Head of caudate nucleus (tissue), 42 donors: ENCODE data around the gene SFMBT2.

Experiments
- DNase-seq, 42 donors: peaks; one replicate each; pipeline versions ENCODE4 v3.0.0 to v3.0.0-alpha.2; 2020 to 2021; ENCODE audit warnings: mixed read lengths in 7 of 42
- intact Hi-C: fragments of 100-400 bp; cut with DNase I; formaldehyde crosslinking; loops from one replicate; pipeline ENCODE4 v1.15.0; 2022

SFMBT2 gene

DNA sequence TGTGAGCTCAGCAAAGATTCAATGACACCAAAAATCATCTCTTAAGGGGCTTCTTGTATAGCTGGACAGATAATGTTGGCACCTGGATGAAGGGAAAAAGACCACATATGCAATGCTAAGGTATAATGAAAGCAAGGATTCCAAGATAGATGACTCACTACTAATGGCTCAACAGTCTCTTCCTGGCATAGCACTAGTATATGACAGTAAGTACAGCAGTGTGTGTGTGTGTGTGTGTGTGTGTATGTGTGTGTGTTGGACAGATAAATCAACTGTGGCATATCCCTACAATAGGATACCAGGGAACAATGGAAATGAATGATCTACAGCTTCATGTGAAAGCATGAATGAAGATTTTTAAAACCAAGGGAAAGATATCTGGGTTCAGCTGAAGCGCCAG is 257.1 kb downstream of the SFMBT2 start:
- DNase-seq = no peak
- intact Hi-C loops = no loop called here

DNA sequence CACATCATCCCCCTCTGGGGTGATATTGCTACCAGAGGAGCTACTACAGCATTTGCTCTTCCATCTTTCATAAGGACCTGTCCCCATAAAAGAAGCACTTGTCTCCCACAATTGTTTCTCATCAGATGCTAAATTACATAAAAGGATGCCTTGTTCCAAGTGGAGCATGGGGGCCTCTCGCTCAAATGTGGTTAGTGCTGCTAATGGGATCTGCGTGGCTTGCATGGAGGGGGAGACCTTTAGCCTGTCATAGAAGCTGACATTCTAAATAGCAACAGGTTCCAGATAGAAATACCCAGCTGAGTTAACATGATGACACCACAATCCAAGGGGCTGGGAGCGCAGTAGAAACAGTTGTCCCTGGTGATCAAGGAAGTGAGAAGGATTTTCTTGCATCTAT is 257.9 kb downstream of the SFMBT2 start:
- intact Hi-C loops = no loop called here
- no peak for DNase-seq

DNA sequence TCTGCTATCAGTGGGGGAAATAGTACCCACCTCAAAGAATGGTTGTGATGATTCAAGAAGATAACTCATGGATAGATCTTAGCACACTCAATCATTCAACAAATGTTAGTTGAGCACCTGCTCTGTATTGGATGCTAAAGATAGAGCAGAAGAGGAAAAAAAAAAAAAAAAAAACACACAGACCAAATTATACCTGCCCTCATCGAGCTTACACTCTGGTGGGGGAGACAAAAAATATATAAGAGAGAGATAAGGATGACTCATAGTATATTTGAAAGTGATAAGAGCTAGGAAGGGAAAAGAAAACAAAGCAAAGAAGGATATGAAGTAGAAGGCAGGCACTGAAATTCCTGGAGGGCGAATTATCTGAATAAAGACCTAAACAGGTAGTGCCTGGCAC is 258.5 kb downstream of the SFMBT2 start:
- no peak for DNase-seq
- intact Hi-C loops = no loop called here

DNA sequence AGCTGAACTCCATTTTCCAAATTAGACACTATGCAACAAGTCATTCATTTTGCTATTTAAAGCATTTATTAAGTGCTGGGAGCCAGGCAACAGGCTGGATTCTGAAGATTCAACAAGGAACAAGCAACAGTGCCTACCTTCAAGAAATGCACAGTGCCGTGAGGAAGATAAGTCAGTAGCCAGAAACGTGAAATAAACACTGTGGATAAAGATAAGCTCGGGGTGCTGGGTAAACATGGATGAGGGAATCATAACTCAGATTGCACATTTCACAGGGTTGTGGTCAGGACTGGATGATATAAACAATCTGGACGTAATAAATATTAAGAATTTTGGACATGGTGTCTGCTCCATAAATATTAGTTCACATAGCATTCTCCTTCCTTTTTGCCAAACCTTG is 259.3 kb downstream of the SFMBT2 start:
- DNase-seq = no peak
- intact Hi-C loops = no loop called here

DNA sequence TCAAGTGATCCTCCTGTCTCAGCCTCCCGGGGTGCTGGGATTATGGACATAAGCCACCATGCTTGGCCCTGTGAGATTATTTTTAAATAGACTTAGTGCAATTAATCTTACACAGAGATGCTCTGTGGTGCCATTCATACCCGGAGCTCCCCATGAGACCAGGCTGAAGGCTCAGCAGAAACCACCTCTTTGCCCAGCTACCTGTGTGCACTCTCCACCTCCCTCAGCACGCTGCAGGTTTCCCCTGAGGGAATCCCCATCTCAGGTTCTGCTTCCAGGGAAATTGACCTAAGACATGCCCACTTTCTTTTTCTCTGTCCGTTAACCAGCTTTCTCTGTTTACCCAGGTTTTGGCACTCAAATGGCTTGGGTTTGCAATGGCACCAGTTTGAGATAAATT is 260.5 kb downstream of the SFMBT2 start:
- no peak for DNase-seq
- intact Hi-C loops = no loop called here

DNA sequence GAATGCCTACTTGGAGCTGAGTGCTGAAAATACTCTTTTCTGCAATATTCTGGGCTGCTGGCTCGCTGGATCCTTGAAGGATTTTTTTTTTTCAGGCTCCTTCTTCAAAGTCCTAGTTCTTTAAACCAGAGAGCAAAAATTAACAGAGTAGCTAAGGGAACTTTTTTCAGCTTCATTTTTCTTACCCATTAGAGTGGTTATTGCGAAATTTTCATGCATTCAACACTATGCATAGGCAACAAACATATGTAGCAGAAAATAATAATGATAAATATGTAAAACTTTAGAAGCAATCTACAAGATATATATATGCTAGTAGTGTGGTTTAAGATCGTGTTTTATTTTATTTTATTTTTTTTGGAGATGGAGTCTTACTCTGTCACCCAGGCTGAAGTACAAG is 264.6 kb downstream of the SFMBT2 start:
- intact Hi-C loops = no loop called here
- DNase-seq = no peak

DNA sequence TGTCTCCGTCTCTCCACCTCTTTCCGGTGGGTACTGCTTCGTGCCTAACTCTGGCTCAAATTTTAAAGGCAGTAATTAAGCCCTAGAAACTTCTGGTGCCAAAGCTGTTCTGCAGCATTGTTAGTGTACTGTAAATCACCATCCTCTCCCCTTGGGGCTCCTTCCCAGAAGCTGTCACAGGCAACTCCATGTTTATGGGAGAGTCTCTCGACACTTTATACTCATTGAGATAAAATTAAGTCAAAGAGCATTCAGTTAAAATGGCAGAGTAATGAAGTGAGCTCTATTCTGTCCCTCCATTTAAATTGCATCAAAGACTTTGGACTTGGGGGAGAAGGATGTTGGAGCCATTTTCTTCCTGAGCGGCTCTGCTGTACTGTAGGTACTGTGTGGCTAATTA is 274.8 kb downstream of the SFMBT2 start:
- intact Hi-C loops = no loop called here
- DNase-seq = no peak

DNA sequence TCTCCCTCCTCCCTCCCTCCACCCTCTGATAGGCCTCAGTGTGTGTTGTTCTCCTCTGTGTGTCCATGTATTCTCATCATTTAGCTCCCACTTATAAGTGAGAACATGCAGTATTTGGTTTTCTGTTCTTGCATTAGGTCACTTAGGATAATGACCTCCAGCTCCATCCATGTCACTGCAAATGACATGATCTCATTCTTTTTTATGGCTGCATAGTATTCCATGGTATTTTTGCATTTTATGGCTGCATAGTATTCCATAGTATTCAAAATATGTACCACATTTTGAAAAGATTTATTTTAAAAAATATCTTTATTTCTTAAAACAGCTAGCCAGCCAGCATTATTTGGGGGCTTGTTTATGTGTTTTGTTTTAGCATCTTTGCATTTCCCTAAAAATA is 275.6 kb downstream of the SFMBT2 start:
- intact Hi-C loops = no loop called here

DNA sequence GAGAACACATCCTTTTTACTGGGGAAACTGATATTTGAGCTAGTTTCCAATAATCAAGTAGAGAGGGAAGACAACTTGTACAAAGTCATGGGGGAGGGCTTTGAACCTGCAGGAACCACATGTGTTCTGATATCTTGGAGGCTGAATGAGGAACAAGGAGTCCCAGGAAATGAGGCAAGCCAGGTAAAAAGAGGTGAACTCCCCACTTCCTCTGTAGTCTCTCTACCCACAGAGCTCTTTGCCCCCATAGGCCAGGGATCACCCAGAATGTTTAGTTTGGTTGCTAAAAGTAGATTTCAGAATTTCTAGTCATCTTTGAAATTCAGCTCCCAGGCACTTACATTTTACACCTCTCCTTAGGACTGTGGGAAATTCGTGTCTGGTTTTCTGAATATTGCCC is 276.4 kb downstream of the SFMBT2 start:
- DNase-seq = no peak
- intact Hi-C loops = no loop called here

More for the DNA sequence above, 275.6 kb downstream of the SFMBT2 start:
- no peak for DNase-seq

DNA sequence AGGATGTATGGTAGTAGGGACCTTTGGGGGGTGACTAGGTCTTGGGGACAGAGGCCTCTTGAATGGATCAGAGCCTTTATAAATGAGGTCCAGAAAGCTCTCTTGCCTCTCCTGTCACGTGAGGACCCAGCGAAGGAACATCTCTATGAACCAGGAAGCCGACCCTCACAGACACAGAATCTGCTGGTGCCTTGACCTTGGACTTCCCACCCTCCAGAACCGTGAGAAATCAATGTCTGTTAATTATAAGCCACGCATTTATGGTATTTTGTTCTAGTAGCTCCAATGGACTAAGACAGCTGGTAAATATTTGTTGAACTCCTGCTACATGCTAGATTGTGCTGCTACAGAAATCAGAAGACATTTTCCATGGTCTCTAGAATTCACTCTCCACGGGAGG is 276.9 kb downstream of the SFMBT2 start:
- intact Hi-C loops = no loop called here

DNA sequence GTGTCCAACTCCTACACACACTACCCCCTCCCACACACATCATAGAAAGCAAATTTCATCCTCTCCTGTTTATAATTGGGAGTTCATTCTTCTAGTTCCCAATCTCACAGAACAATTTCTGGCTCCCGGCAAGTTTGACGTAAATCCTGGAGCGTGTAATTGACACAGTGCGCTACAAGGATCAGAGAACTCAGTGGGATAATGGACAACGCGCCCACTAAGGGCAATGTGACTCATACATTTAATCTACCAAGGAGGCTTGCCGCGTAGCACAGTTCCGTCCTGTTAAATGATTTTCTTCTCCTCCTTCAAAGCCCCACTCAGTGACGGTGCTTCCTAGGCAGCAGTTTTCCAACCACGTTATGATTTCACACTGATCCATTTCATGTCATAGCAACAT is 277.6 kb downstream of the SFMBT2 start:
- peak in 5 of 42 donors; percentile 11 to 22 (median 16) for DNase-seq
- intact Hi-C loops = no loop called here

More for the DNA sequence above, 276.9 kb downstream of the SFMBT2 start:
- no peak for DNase-seq

DNA sequence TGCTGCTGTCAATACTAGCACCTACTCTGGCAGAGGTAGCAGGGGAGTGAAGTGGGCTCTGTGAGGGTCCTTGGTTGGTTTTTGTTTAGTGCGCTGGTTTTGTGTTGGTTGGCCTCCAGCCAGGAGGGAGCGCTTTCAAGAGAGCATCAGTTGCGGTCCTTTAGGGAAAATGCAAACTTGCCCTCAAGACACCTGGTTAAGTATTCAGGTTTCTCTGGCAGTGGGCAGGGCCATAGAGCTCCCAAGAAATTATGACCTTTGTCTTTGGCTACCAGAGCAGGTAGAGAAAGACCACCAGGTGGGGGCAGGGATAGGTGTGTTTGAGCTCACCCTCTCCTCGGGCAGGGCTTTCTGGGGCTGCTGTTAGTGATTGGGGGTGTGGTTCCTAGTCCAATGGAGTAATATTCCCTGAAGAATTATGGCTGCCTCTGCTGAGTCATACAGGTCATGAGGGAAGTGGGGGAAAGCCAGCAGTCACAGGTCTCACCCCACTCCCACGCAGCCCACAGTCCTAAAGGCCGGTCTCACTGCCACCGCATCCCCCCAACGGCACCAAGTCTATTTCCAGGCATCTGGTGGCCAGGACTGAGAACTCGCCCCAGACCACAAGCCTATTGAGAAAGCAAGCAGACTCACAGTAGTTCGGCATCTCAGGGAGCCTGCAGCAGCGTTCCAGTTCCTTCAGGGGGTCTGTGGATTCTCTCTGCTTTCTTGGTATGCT is 280.5 kb downstream of the SFMBT2 start:
- DNase-seq = no peak
- intact Hi-C loops = no loop called here

DNA sequence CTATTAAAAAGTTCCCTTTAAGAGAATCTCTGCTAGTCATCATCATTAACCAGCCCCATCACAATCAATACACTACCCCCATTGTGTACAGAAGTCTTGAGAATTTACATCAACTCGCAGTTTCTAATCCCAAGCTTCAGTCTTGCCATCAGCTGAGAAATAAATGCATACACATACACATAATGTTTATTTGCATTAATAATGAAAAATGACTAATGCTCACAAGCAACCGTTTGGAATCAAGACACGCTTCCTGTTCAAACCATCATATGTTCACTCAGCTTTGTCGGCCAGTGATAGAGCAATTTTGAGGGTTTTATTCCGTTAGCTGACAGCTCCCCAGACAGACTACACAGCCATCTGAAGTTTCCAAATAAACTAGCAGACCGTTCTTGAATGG is 287.1 kb downstream of the SFMBT2 start:
- intact Hi-C loops = loop anchor here (10.0 kb wide), 1 partner anchor 281 kb away; no protein-coding TSS in a partner anchor
- no peak for DNase-seq

DNA sequence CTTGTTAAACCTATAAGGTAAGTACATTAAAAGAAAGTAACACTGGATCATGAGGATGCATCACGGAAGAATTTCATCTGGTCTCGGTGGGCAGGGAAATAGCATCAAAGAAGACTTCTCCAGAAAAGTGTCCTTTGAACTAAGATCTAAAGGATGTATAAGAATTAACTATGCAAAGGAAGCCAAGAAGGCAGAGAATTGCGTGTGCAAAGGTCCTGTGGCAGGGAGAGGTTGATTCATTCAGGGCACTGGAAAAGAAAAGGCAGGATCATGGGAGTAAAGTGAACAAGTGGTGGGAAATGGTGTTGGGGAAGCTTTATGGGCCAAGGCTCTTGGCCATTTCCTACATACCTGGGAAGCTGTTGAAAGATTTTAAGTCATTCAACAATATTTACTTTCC is 288.3 kb downstream of the SFMBT2 start:
- intact Hi-C loops = loop anchor here (10.0 kb wide), 1 partner anchor 282 kb away; no protein-coding TSS in a partner anchor
- DNase-seq = no peak

DNA sequence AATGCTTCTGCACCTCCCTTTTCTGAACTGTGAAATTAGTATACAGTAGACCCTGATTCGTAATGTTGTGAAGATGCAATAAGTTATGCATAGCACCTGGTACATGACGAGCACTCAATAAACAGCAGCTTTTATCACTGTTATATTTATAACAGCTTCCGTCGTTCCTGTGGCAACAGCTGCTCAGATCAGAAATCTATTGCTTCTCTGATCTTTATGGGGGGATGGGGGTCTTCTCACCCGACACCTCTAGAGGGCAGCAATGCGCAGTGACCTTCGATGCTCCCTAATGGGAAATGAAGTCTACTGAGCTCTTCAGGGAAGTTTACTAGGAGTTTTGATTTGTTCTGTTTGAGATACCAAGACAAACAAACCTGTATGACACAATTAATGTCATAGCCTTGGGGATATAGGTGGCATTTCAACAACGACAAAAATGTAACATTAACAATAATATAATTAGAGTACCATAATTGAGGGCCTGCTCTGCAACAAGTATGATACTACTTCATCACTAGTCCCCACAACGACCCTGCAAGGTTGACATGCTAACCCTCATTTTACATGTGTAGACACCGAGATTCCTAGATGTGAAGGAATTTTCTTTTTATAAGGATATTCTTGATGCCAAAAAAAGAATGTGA is 289.6 kb downstream of the SFMBT2 start:
- DNase-seq = peak in 41 of 42 donors; percentile 33 to 88 (median 69)
- intact Hi-C loops = loop anchor here (10.0 kb wide), 1 partner anchor 284 kb away; no protein-coding TSS in a partner anchor

DNA sequence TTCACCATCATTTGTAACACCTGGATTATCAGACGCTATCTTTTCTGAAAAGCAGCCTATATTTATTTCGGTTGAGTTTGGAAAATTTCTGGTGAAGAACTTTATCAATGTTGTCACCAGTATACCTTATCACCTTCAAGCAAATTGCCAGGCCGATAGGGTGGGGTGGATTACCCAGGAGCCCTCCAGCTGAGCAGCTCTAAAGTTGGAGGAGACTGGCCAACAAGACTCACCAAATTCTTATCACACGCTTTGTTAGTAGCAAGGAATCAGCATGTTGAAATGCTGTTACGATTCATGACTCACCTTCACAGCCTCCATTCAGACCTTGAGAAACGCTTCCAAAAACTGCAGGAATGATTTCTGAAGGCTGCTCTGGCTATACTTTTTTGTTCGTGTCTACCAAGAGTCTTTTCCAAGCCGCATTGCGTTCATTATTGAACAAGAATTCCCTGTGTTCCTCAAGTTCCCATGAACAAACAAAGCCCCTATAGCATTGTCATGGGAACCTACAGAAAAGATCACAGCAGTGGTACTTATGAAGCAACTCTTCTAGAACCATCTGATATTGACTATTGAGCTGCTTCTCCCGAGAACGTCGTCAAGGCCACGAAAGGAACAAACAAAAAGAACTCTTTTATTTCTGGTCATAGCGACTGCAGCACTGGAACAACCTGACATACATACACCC is 291.4 kb downstream of the SFMBT2 start:
- no peak for DNase-seq
- intact Hi-C loops = loop anchor here (10.0 kb wide), 2 partner anchors 285 to 305 kb away; no protein-coding TSS in a partner anchor

DNA sequence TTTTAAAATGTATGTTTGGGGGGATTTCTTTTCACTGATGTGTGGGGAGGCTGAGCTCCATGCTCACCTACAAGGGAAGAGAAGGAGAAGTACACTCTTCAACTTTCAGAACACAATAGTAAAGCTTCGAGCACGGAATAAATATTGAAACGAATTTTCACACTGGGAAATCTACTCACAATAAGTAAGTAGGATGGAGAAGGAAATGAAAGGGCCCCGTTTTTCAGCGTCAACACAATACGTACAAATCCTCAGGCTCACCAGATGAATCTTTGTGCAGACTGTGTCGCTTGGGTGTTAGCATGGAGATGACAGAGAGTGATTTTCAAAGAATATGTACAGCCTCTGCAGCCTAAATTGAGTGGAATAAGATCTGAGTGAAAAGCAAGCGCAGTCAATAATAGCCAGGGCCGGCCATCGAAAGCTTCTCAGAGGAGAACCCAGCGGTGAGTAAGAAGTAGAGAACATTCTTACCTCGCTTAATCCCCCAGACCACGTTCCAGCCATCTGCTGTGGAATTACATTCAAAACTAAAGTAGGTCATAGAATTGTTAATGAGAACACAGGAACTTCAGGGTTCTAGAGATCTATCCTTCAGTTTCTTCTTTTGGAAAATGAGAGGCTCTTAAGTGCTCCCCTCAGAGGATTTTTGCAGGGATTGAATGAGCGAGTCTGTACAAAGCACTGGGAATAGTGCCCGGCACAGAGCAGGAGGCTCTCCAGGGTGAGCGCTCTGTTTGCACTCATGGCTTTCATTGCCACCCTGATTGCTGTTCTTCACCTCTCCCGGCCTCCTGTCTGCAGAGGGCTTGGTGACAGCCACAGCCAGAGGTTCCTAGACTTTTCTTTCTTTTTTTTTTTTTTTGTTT is 292.8 kb downstream of the SFMBT2 start:
- intact Hi-C loops = loop anchor here (10.0 kb wide), 1 partner anchor 307 kb away; no protein-coding TSS in a partner anchor
- DNase-seq = peak in 40 of 42 donors; percentile 11 to 75 (median 46)

DNA sequence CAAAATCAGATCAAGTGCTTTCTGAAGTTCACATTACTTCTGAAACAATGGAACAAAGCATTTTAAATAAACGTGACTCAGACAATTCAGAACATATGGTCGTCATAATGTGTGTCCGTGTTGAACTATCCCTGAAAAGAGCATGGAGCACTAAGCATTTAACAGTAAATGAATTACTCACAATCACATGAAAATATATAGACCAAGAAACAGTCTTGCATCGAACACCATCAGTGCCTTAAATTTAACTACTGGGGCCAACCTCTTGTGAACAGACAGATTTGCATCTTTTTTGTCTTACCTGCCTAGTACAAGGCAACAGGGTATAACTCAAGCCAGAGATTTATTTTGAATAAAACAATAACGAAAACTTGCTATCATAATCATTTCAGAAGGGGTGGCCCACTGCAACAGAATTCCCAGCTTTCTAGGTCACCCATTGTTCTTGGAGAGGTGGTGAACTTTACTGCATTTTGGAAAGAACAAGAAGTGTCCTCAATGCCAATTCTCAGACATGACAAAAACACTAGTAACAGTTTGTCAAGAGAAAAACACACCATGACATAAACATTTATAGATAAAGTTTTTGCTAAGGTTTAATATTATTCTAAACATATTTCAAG is 293.5 kb downstream of the SFMBT2 start:
- DNase-seq = no peak
- intact Hi-C loops = loop anchor here (10.0 kb wide), 1 partner anchor 308 kb away; no protein-coding TSS in a partner anchor
